Measurements from ENCODE around the gene CERS6. TPM values are rescaled to one million over a fixed set of nuclear protein-coding genes. Genes with fewer than 3 reads are reported as not detected.
A peak's percentile ranks its signal among the peaks of the same experiment; 100 is the strongest.

Gene CERS6
- total RNA-seq, 1 donor from 2014 or later: 30.9 TPM

DNA sequence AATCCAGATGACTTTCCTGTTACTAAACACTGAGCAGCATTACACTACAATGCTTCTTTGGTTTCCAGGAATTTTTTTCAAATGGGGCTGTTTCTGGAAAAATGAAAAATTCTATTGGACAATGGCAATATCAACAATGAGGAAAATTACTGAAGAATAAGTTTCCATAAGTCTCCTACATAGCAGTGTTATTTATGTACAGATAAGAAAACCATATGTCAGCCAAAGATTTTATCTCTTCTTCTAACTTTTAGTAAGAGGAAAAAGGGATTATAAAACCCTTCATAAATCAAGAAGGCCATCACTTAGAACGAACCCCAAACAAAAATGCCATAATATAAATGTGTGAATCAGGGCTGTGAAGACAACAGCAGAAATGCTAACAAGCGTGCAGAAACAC lies 314.7 kb downstream of the CERS6 start:
- no peak overlapping the region for H3K4me3 Mint-ChIP-seq (ENCODE audit: unreplicated experiment)
- no peak for DNase-seq (ENCODE audit: extremely low spot score, unreplicated experiment)
- TF ChIP-seq, protein P1, sequence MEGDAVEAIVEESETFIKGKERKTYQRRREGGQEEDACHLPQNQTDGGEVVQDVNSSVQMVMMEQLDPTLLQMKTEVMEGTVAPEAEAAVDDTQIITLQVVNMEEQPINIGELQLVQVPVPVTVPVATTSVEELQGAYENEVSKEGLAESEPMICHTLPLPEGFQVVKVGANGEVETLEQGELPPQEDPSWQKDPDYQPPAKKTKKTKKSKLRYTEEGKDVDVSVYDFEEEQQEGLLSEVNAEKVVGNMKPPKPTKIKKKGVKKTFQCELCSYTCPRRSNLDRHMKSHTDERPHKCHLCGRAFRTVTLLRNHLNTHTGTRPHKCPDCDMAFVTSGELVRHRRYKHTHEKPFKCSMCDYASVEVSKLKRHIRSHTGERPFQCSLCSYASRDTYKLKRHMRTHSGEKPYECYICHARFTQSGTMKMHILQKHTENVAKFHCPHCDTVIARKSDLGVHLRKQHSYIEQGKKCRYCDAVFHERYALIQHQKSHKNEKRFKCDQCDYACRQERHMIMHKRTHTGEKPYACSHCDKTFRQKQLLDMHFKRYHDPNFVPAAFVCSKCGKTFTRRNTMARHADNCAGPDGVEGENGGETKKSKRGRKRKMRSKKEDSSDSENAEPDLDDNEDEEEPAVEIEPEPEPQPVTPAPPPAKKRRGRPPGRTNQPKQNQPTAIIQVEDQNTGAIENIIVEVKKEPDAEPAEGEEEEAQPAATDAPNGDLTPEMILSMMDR (IDR thresholded peaks at IDR 0.05): no peak
- H3K9me3 Mint-ChIP-seq (ENCODE audit: unreplicated experiment): no peaks in the 10 kb centered on the region
- H3K27ac Mint-ChIP-seq (ENCODE audit: unreplicated experiment): no peak overlapping the region
- peaks cover 24% of the 10 kb centered on the region for H3K36me3 Mint-ChIP-seq (ENCODE audit: unreplicated experiment)
- peaks cover 1% of the 10 kb centered on the region for H3K4me1 Mint-ChIP-seq (ENCODE audit: unreplicated experiment)
- no peaks in the 10 kb centered on the region for H3K27me3 Mint-ChIP-seq (ENCODE audit: unreplicated experiment)

DNA sequence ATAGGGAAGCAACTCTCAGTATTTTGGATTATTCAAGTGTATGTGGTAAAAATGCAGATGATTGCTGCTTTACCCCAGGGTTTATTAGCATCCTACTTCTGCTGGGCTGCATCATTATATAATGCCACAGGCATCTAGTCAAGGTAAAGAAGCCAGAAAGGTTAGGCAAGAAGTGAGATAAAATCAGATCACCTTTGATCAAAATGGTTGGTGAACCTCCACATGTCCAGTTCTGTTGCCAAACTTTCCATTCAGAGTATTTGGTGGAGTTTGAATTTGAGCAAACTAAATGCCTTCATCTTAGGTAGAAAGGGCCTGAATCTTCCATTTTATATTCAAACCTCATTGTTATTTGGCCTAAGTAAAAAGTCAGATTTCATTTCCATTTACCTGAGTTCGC lies 316.6 kb downstream of the CERS6 start:
- Mint-ChIP-seq H3K9me3 (ENCODE audit: unreplicated experiment) (no peaks in the 10 kb centered on the region), H3K36me3 (ENCODE audit: unreplicated experiment) (peaks cover 18% of the 10 kb centered on the region)

DNA sequence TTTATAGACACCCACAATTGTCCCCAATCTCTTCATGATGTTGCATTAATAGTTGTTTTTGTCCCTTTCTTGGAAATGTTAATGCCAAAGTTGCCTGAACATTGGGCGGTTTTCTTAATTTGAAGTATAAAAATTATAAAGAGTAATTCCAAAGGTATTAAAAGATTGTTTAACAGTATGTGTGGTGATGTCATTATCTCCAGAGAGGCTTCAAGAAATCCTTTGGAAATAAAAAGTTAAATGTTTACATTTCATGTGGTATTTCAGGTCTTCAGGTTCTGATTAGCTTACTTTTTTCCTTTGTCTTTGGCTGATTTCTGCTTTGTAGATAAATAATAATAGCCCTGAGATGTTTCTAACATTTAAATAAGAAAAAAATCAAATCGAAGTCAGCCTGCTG lies 317.1 kb downstream of the CERS6 start:
- DNase-seq (ENCODE audit: extremely low spot score, unreplicated experiment): no peak
- Mint-ChIP-seq H3K4me3 (ENCODE audit: unreplicated experiment) (no peak overlapping the region), H3K4me1 (ENCODE audit: unreplicated experiment) (no peaks in the 10 kb centered on the region), H3K36me3 (ENCODE audit: unreplicated experiment) (peaks cover 16% of the 10 kb centered on the region), H3K9me3 (ENCODE audit: unreplicated experiment) (no peaks in the 10 kb centered on the region), H3K27me3 (ENCODE audit: unreplicated experiment) (no peaks in the 10 kb centered on the region), H3K27ac (ENCODE audit: unreplicated experiment) (no peak overlapping the region)
- TF ChIP-seq, protein P1 (IDR thresholded peaks at IDR 0.05): no peak

More for the DNA sequence above, 316.6 kb downstream of the CERS6 start:
- H3K27me3 Mint-ChIP-seq (ENCODE audit: unreplicated experiment): no peaks in the 10 kb centered on the region
- no peak overlapping the region for H3K27ac Mint-ChIP-seq (ENCODE audit: unreplicated experiment)
- H3K4me1 Mint-ChIP-seq (ENCODE audit: unreplicated experiment): no peaks in the 10 kb centered on the region
- DNase-seq (ENCODE audit: extremely low spot score, unreplicated experiment): no peak
- no peak overlapping the region for H3K4me3 Mint-ChIP-seq (ENCODE audit: unreplicated experiment)
- TF ChIP-seq, protein P1 (IDR thresholded peaks at IDR 0.05): no peak

DNA sequence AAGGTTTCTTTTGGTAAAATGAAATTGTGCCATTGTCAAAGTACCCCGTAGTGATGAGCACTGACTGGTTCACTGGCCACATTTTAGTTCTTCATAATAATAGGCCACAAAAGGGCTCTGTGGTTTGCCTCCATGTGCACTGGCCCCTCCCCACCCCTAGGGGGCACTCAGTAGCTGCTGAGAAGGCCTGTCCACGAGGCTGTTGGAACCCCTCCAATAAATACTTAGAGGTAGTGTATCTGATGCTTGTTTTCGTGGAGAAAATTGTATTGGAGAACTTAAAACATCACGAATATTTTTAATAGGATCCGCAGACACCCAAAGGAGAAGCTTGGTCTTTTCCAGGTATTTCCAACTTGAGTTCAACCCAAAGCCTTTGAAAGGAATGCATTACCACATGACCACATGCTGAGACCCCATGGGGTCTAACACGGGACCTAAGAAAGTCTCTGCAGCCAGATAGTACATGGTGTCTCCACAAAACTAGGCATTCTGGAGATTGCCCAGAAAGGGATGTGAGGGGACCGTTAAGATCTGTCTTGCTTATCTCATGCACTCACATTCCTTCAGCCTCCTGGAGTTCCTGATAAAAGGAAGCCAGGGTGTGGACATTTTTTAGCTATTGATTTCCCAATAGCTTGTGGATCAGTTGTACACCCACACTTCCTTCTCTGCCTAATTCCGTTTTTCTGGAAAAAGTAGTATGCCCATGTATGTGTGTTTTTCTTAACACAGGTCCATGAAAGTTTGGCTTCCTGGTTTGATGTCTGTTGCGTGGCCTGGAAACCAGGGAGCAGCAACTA lies 317.8 kb downstream of the CERS6 start:
- Mint-ChIP-seq H3K4me3 (ENCODE audit: unreplicated experiment) (no peak overlapping the region), H3K27ac (ENCODE audit: unreplicated experiment) (no peak overlapping the region), H3K4me1 (ENCODE audit: unreplicated experiment) (no peaks in the 10 kb centered on the region), H3K27me3 (ENCODE audit: unreplicated experiment) (no peaks in the 10 kb centered on the region), H3K9me3 (ENCODE audit: unreplicated experiment) (no peaks in the 10 kb centered on the region), H3K36me3 (ENCODE audit: unreplicated experiment) (peaks cover 16% of the 10 kb centered on the region)
- DNase-seq (ENCODE audit: extremely low spot score, unreplicated experiment): no peak
- TF ChIP-seq, protein P1 (IDR thresholded peaks at IDR 0.05): peak; percentile 54

DNA sequence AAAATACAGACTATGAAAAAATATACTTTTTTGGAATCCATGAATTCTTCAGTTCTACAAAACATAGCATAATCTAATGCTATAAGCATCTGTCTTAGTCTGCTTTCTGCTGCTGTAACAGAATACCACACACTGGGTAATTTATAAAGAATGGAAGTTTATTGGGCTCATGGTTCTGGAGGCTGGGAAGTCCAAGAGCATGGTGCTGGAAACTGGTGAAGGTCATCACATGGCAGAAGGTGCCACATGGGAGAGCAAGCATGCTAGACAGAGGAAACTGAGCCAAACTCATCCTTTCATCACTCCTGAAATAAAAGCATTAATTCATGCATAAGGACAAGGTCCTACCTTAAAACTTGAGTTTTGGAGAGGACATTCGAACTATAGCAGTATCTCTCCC lies 319.8 kb downstream of the CERS6 start:
- H3K36me3 Mint-ChIP-seq (ENCODE audit: unreplicated experiment): peaks cover 9% of the 10 kb centered on the region
- H3K4me3 Mint-ChIP-seq (ENCODE audit: unreplicated experiment): no peak overlapping the region
- H3K9me3 Mint-ChIP-seq (ENCODE audit: unreplicated experiment): no peaks in the 10 kb centered on the region
- no peak for DNase-seq (ENCODE audit: extremely low spot score, unreplicated experiment)
- no peaks in the 10 kb centered on the region for H3K27me3 Mint-ChIP-seq (ENCODE audit: unreplicated experiment)
- H3K4me1 Mint-ChIP-seq (ENCODE audit: unreplicated experiment): peaks cover 2% of the 10 kb centered on the region
- TF ChIP-seq, protein P1 (IDR thresholded peaks at IDR 0.05): no peak
- no peak overlapping the region for H3K27ac Mint-ChIP-seq (ENCODE audit: unreplicated experiment)
